ENCODE measurements around the gene NCAM2.

Gene NCAM2

DNA sequence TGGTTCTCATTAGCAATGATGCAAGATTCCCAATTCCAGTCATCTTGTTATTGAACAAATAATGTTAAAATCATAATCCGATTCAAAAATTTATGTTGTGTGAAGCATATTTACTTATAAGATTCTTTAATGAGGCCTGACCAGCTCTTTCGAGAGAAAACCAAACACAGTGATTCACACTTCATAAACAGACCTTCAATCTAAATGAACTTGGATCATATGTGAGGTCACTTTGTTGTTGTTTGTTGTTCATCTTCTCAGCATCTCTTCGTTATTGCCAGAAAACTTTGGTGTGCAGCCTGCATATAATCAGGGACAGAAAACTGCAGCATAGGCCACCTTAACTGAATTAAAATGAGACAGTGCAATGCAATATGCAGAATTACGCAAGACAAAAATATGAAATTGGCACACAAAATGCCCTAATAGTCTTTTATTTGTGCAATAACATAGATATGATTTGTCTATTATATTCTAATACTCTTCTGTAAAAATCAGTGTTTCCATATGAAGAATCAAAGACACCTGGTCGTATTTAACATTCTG, 30.1 kb downstream of the NCAM2 start:
- DNase-seq (ENCODE audit: low spot score), result no peak

DNA sequence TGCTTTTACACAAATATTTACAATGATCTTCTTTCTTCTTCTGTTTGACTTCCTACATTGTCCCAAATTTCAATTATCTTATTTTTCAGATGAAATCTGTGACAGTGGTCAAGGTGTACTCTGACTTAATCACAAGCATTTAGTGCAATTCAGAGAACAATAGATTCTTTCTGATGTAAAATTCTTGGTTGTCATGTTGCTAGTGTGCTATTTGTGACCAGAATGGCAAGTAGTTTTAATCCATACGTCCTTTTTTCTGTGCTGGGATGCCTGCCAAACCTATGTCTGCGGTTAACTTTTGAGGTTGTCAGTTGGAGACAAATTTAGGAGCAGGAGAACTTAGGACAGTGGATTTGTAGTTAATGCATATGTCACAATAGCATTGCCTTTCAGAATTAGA, 31.0 kb downstream of the NCAM2 start:
- no peak for DNase-seq (ENCODE audit: low spot score)

DNA sequence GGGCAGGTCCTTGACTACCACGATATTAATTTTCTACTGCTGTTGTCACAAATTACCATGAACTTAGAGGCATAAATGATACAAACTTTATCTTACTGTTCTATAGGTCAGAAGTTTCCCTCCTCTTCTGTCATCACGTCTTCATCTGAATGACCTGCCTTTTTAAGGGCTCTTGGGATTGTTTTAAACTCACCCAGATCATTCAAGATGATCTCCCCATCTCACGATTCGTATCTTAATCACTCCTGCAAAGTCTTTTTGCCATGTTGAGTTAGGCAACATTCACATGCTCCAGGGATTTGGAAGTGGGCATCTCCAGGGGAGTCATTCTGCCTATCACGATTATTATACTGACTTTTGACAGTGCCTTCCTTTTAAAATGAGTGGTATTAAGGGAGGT, 32.1 kb downstream of the NCAM2 start:
- no peak for DNase-seq (ENCODE audit: low spot score)

DNA sequence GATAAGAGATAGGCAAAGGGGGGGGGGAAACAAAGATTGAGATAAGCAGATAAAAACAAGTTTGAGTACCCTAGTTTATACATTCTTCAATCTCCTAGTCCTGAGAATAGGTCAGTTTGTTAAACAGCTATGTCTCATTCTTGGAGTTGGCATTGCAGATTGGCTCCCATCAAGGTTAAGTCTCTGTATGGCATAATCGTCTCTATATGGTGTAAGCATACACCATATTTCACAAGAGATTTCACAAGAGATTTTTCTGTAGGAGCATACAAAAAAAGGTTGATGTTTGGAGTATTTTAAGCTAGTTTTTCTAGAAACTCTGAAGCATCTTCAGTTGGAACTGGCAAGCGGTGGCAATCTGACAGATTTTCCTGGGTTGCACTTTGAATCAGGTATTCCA, 35.8 kb downstream of the NCAM2 start:
- no peak for DNase-seq (ENCODE audit: low spot score)

DNA sequence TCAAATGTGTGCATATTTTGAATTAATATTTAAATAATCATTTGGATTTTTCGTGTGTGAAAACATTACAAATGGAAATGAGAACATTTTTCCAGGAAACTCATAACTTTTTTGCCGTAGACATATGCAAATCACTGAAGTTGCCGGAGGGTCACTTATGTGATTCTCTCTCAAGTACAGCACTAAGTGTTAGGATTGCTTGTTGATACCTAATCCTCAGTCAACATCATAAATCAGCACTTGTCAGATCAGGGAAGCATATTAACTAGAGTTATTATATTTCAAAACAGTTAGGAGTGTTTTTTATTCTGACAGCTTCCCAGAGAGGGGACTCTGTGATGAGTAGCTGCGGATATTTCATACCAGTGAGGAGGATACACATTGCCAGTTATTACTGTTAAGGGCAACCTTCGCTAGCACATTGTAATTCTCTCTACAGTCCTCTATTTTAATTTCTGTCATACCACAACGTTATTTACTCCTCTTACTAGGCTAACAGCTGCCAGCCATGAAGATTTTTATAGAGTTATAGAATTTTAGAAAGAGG, 41.5 kb downstream of the NCAM2 start:
- DNase-seq (ENCODE audit: low spot score), result no peak

DNA sequence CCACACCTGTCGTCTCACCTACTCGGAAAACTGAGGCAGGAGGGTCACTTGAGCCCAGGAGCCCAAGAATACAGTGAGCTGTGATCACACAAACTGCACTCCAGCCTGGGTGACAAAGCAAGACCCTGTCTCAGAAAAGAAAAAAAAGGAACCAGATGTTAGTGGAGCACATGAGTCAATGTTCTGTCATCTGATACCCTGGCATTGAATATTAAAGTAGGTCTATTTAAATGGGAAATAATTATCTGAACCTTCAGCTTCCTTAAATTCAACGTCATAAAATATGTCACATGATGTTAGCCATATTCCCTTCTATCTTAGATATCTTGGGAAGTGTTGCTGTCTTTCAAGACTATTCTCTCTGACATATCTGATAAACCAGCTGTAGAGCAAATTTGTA, 47.3 kb downstream of the NCAM2 start:
- DNase-seq (ENCODE audit: low spot score), result no peak

DNA sequence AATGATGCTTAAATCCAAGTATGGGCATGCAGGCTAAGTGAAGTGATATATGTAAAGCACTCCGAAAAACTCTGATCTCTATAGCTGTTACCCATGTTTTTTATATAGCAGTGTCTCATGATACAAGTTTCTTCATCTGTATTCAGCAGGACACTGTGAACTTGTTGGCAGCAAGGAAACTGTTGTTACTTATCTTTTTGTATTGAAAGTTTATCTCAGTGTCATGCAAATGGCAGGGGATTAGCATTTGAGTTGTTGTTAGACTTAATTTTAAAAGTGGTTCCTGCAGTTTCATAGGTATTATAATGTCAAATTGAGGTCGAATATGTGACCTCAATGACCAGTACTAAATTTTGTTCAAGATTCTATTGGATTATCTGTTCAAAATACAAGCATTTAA, 47.9 kb downstream of the NCAM2 start:
- no peak for DNase-seq (ENCODE audit: low spot score)

DNA sequence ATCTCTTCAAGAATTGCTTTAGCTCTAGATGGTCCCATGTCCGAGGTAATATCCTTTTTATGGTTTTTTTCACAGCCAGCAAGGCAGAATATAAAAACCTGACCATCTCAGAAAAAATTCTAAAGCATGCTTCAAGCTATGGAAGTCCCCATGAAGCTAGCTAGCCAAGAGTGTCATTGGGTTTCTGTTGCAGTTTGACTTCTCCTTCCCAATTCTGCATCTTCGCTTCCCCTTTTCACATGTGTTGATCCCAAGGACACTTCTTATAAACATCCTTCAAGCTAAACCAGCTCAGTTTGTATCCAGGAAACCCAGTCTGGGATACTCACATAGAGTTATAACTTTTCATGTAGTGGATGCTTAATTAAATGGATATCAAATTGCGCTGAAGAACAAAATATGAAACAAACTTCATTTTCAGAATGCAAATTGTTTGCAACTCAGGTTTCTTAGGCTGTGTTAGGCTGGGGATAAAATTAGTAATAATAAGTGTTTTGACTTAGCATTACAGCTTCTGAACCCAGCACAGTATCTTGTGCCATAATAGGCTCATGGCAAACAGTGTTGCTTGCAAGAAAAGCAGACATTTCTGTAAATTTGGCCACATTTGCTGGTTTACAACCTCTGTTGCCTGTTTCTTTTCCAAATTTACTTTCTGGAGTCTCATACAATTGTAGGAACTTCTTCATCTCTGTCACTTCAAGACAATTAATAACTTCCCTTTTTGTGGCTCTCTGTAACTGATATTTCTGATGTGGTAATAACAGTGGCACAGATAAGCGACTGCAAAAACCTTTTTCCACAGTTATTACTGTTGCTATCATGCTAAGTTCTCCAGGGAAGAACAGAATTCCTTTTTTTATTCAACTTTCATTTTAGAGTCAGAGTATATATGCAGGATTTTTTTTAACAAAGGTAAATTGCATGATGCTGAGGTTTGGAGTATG, 53.2 kb downstream of the NCAM2 start:
- no peak for DNase-seq (ENCODE audit: low spot score)

DNA sequence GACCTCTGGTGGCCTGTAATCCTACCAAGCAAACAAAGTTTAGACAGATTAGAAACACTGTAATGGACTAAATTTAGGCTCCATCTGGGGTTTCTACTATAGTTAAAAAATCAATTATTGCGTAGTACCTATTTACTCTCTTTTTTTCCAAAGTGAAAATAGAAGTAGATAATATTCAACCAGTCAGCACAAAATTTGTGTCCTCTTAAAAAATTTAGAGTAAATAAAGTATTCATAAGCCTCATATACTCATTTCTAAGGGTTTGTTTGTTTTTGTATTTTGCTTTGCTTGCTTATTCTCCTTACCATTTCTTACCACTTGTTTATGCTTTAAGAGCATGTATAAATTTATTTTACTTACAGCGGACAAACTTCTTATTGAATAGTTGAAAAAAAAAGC, 54.5 kb downstream of the NCAM2 start:
- DNase-seq (ENCODE audit: low spot score), result no peak

DNA sequence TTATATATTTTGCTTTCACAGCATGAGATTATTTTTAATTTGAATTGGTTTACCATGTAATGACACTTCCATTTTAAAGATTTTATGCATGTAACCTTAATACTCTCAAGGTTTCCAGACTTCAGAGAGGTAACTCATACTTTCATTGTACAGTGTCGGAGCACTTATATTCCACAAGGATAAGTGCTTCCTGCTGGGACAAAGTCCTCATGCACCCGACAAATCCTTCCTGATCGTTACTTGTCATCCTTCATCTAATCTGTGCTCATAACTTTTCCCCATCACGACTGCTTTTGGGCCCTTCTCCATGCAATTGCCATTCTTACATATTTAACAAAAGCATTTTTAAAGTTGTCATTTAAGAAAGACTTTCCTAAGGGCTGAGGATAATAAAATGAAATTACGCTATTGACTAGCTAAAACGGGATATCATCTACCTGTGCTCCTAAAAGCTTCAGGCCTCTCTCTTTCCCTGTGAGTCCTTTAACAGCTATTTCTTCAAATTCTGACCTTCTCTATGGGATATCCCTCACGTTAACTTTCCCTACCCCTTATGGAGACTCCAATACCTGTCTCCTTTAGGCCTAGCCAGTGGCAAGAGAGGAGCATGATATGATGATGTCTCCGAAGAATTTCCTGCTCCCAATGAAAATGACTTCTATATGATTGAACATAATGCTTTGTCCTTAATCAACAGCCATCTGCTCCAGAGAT, 59.3 kb downstream of the NCAM2 start:
- DNase-seq (ENCODE audit: low spot score), result no peak

DNA sequence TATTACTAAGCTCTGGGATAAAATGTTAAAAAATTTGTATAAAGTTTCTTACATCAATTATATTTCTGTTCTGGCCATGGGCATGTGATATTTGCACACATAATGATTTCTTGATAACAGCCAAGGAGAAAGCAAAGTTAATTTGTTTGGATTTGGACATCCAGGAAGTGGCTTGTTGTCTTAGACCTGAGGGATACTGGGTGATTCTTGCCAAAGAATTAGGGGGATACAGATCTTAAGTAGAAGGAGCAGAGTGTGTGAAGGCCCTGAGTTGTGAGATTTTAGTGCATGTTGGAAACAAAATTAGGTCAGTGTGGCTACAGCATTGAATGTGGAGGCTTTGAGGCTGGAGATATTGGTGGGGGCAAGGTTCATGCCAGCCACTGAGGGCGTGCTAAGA, 65.6 kb downstream of the NCAM2 start:
- DNase-seq (ENCODE audit: low spot score), result no peak

DNA sequence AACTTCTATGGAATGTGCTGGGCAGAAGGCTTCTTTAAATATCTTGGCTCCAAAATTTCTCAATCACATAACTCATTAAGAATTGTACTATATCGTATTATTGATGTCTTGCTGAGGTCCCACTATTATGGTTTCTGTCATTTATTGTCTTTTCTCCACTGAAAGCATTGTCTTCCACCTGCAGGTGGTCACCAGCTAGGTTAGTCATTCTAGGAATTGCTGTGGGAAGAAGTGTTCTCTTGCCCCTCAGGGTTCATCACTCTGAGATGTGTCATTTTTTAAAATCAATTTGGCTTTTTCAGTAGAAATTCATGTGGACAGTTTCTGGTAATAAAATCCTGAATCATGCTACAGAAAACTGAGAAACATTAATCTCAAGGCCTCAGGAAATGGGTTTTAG, 66.1 kb downstream of the NCAM2 start:
- no peak for DNase-seq (ENCODE audit: low spot score)

DNA sequence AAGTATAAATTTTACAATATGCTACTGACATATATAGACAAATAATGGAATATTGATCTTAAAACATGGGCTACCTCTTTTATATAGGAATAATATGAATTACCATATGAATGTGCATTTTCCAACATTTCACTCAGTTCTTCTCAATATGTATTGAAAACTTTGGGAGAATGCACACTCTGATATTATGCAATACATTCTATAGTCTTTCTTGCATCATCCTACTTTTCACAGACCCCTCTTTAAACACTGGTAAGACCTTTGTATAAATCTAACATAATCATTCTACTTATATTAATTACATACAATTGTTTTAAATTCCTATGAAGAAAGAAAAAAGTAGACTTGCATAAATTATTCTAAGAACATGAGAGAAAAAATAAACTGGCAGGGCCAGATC, 69.2 kb downstream of the NCAM2 start:
- DNase-seq (ENCODE audit: low spot score), result no peak

DNA sequence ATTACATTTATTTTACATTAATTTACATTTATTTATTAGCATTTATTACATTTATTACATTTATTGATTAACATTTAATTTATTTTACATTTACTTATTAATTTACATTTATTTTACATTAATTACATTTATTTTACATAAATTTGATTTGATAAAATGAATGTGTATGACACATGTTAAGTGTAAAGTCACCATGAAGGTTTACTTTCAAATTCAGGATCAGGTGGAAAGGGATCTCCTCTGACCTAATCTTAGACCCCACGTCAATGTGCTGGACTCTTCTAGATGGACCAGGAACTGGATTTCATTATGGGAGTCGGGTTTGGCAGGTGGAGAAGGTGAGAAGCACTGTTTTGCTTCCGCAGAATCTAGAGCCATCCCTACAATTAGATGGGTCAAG, 76.1 kb downstream of the NCAM2 start:
- no peak for DNase-seq (ENCODE audit: low spot score)

DNA sequence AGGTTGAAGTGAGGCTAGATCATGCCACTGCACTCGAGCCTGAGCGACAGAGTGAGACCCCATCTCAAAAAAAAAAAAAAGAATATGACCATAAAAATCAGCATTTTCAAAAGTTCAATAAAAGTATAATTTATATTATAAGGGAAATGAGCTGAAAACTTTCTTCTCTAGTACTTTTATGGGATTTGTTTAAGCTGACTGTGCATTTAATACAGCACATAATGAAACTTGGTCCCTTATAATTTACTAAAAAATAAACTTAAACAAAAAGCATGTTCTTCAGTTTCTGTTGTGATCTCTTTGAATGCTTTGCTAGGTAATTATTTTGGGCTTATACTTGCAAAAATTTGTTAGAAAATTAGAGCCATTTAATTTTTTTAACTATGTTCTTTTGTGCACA, 77.8 kb downstream of the NCAM2 start:
- DNase-seq (ENCODE audit: low spot score), result no peak

DNA sequence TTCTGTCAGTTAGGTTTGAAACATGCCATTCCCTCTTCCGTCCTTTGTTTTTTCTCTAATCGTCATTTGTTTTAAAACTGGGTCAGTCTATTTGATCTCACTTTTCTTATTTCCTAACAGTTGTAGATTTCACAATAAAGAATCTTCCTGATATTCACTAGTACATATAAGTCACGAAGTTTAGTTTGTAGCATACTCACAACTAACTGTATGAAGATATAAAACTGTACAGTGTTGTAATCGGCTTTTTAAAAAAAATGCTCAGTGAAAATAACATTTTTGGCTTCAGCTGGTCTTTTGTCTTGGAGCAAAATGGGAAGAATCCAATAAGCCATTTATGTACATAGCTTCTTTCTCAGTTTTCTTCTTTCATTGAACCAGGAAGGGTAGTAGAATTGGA, 78.3 kb downstream of the NCAM2 start:
- DNase-seq (ENCODE audit: low spot score), result no peak

DNA sequence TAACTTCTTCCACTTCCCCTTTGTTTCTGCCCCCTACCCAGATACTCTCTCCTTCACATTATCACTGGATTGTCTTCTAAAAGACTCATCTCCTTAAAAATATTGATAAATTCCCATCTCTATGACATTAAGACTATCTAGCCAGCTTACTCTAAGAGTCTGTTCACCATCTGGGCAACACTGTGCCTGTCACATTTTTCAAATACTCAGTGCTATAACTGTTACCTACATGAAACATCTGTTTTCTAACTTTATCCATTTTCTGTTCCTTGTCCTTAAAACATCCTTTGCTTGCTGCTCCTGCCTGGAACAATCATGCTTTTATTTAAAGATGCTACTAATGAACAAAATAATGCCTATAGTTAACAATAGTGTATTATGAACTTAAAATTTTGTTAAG, 81.4 kb downstream of the NCAM2 start:
- DNase-seq (ENCODE audit: low spot score), result no peak

DNA sequence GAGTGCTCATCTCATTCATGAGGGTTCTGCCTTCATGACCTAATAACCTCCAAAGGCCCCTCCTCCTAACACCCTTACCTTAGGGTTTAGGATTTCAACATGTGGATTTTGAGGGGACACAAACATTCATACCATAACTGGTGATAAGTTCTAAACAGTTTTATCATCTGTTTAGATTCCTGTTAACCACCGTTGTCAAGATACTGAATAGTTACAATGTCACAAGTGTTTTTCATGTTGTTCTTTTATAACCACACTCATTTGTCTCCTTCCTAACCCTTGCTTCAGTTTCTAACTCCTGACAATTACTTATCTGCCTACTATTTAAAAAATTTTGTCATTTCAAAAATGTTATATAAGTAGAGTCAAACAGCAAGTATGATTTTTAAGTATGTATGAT, 86.0 kb downstream of the NCAM2 start:
- no peak for DNase-seq (ENCODE audit: low spot score)

DNA sequence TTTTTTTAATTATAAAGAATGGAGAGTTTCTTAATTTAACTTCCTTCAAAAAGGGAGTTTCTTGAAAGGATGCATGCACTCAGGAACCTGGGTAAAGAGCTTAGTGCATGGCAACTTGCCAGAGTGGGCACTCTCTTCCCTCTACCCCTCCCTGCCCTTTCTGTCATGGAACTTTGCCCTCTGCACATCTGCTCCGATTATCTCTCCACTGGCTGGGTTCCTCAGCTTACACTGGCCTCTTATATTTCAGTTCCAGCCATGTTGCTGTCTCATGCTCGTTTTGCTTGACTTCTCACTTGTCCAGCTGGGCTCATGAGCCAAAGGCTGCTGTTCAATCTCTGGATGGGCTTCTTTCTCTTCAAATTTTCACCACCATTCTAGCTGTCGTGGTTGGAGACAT, 87.0 kb downstream of the NCAM2 start:
- no peak for DNase-seq (ENCODE audit: low spot score)

DNA sequence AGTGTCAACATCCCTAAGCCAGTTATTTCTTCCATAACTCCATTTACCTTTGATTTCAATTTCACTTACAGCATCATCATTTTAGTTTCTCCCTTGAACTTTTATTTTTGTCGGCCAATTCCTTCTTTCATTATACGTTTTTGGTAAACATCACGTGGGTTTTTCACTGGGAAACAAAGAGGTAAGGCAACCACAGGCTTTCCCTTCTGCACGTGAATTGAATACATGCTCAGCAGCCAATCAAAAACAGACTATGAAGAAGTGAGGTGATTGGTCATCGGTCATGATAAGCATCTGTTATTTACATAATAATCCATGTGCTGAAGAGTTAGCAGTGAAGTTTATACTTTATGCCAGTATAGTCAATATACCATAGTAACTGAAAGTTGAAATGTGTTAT, 98.7 kb downstream of the NCAM2 start:
- no peak for DNase-seq (ENCODE audit: low spot score)

DNA sequence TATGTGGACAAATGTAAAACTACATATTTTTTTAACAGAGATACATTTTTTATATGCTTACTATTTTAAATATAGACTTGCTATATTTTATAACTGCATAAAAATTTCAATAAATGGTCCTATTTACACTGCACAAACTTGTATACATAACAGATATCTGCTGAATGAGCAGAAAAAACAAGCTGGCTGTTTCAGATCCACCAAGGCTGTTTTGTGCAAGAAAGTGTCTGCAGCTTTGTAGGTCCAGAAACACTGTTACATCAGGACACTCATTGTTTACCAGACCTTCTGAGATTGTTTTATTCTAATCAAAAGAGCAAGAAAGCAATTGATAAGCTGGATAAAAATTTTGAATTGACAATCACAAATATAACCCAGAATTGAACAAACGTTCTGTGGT, 99.3 kb downstream of the NCAM2 start:
- no peak for DNase-seq (ENCODE audit: low spot score)

DNA sequence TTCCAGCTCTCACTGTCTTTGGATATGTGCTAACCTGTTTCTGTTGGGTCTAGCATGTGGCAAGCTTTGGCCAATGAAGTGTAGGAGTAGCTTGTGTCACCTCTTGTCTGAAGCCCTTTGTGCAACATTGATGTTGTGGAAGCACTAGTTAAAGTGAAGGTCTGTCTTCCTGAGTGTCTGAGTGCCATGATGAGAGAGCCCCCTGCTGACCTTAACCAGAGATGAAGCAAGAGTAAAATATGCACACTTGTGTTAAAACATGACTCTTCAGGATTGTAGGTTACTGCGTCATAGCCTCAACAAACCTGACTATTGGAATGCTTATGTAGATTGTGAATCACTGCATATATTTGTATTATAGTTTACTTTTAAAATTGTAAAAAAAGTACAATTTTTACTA, 103.7 kb downstream of the NCAM2 start:
- no peak for DNase-seq (ENCODE audit: low spot score)

DNA sequence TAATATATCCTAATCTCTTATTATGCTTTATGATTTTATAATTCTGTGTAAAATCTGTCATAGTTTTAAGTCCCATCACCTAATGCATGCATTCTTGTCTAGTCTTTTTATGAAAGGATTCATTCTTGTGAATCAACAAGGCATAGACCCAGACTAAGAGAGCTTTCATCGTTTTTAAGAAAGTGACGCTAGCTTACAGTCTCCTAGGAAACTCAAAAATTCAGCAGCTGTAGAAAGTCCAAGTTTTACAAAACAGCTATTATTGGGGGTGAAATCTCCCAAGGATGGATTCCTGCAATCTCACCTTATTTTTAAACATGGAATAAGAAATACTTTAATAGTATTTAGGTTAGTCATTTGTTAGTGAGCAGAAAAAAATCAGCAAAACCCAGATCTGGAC, 104.7 kb downstream of the NCAM2 start:
- no peak for DNase-seq (ENCODE audit: low spot score)
